IMR-90 (cell line): ENCODE measurements around the gene VPS18. TPM values are rescaled to one million over a fixed set of nuclear protein-coding genes. Genes with fewer than 3 reads are reported as not detected.

ENCODE experiments used
- ATAC-seq: fragments of 200-7000 bp; cut with Tn5 transposase; 2 replicates; pipeline ENCODE4 v1.9.1; 2020; ENCODE audit warnings: low read depth, mild to moderate bottlenecking, moderate library complexity
- BruUV-seq: library from RNA; stranded (reverse); fragments of 400-500 nt; replicated peaks from 2 replicates; lab custom pipeline; 2021; lab: Mats Ljungman, UMichigan
- CTCF ChIA-PET: fragments of 300-600 bp; formaldehyde crosslinking; extraction: SDS; loops from one replicate; lab custom pipeline; 2021; ENCODE audit warnings: antibody characterized with exemption; lab: Yijun Ruan, JAX
- POLR2A ChIA-PET: fragments of 300-600 bp; sonication (Branson Sonifier 250); formaldehyde crosslinking; loops from one replicate; lab custom pipeline; 2022; ENCODE audit warnings: antibody characterized with exemption; ENCODE audit not compliant: unreplicated experiment; lab: Charles Lee
- DNase-seq: peaks from one replicate; pipeline ENCODE4 v3.0.0; 2013
- H2AFZ ChIP-seq: replicated peaks from 2 replicates; pipeline ENCODE3; 2013; ENCODE audit warnings: low read length, mild to moderate bottlenecking; ENCODE audit not compliant: poor library complexity
- H2AK5ac ChIP-seq: 2 replicates; pipeline ENCODE4 v1.6.1; 2013; ENCODE audit warnings: low read depth, low read length, inconsistent platforms
- H2AK9ac ChIP-seq: replicated peaks from 2 replicates; pipeline ENCODE3; 2013; ENCODE audit warnings: mild to moderate bottlenecking, low read depth, low read length, moderate library complexity; ENCODE audit not compliant: poor library complexity
- H2BK120ac ChIP-seq: 2 replicates; pipeline ENCODE4 v1.6.1; 2013; ENCODE audit warnings: low read depth, low read length, inconsistent platforms
- H2BK15ac ChIP-seq: 3 replicates; pipeline ENCODE4 v1.6.1; 2013; ENCODE audit warnings: low read depth, low read length, inconsistent platforms
- H2BK20ac ChIP-seq: 2 replicates; pipeline ENCODE4 v1.6.1; 2013; ENCODE audit warnings: low read depth, mild to moderate bottlenecking, inconsistent platforms, low read length, moderate library complexity
- H2BK5ac ChIP-seq: 2 replicates; pipeline ENCODE4 v1.6.1; 2013; ENCODE audit warnings: mild to moderate bottlenecking, low read depth, low read length, inconsistent platforms; ENCODE audit not compliant: poor library complexity, severe bottlenecking
- H3K14ac ChIP-seq: replicated peaks from 2 replicates; pipeline ENCODE4 v1.6.1; 2013; ENCODE audit warnings: low read depth, low read length, inconsistent platforms
- H3K18ac ChIP-seq: 2 replicates; pipeline ENCODE4 v1.6.1; 2013; ENCODE audit warnings: low read depth, low read length, control low read depth
- H3K23ac ChIP-seq: 2 replicates; pipeline ENCODE4 v1.6.1; 2013; ENCODE audit warnings: low read depth, low read length, inconsistent platforms
- H3K27ac ChIP-seq: 2 replicates; pipeline ENCODE4 v1.5.1; 2013; ENCODE audit warnings: mild to moderate bottlenecking, control low read depth, low read length; ENCODE audit not compliant: insufficient read depth
- H3K27me3 ChIP-seq: 2 replicates; pipeline ENCODE4 v1.6.1; 2013; ENCODE audit warnings: low read length; ENCODE audit not compliant: control insufficient read depth, insufficient read depth
- H3K36me3 ChIP-seq: 2 replicates; pipeline ENCODE4 v1.6.1; 2013; ENCODE audit warnings: low read length, mixed read lengths; ENCODE audit not compliant: control insufficient read depth, insufficient read depth
- H3K4ac ChIP-seq: 2 replicates; pipeline ENCODE4 v1.6.1; 2013; ENCODE audit warnings: low read depth, low read length, inconsistent platforms
- H3K4me1 ChIP-seq: 2 replicates; pipeline ENCODE4 v1.6.1; 2013; ENCODE audit warnings: low read length, mixed read lengths; ENCODE audit not compliant: control insufficient read depth, insufficient read depth
- H3K4me2 ChIP-seq: 2 replicates; pipeline ENCODE4 v1.6.1; 2013; ENCODE audit warnings: low read depth, mild to moderate bottlenecking, control low read depth, low read length, moderate library complexity
- H3K4me3 ChIP-seq: 2 replicates; pipeline ENCODE4 v1.5.1; 2013; ENCODE audit warnings: low read depth, mild to moderate bottlenecking, control low read depth, low read length, moderate library complexity; ENCODE audit not compliant: insufficient read depth
- H3K56ac ChIP-seq: 2 replicates; pipeline ENCODE4 v1.6.1; 2013; ENCODE audit warnings: low read length, inconsistent platforms; ENCODE audit not compliant: insufficient read depth; ENCODE audit errors: extremely low read depth
- H3K79me1 ChIP-seq, 2 experiments: 2 replicates each; pipeline ENCODE4 v1.6.1; 2013; ENCODE audit warnings: low read length in 2 of 2, inconsistent platforms in 1 of 2, low read depth in 1 of 2
- H3K9ac ChIP-seq: 2 replicates; pipeline ENCODE4 v1.6.1; 2013; ENCODE audit warnings: low read depth, low read length, control low read depth
- H3K9me1 ChIP-seq: 2 replicates; pipeline ENCODE4 v1.6.1; 2013; ENCODE audit warnings: low read length, inconsistent platforms; ENCODE audit not compliant: insufficient read depth
- H3K9me3 ChIP-seq: 2 replicates; pipeline ENCODE4 v1.6.1; 2013; ENCODE audit warnings: low read length; ENCODE audit not compliant: control insufficient read depth, insufficient read depth
- H4K20me1 ChIP-seq: 2 replicates; pipeline ENCODE4 v1.6.1; 2013; ENCODE audit warnings: low read length, inconsistent platforms; ENCODE audit not compliant: insufficient read depth
- H4K5ac ChIP-seq: 2 replicates; pipeline ENCODE4 v1.6.1; 2013; ENCODE audit warnings: mild to moderate bottlenecking, low read depth, low read length, control low read depth
- H4K8ac ChIP-seq, 2 experiments: 2 replicates each; pipeline ENCODE4 v1.6.1; 2013; ENCODE audit warnings: low read depth in 2 of 2, low read length in 2 of 2, control low read depth in 1 of 2, inconsistent platforms in 1 of 2
- H4K91ac ChIP-seq: 2 replicates; pipeline ENCODE4 v1.6.1; 2013; ENCODE audit warnings: low read depth, low read length, inconsistent platforms; ENCODE audit not compliant: insufficient read depth
- BHLHE40 ChIP-seq: fragments of 150-350 bp; IDR thresholded peaks from 2 replicates; pipeline ENCODE4 v1.6.1; 2016; ENCODE audit warnings: mild to moderate bottlenecking, low read depth, low read length
- CHD1 ChIP-seq: IDR thresholded peaks from 2 replicates; pipeline ENCODE4 v1.6.1; 2012; ENCODE audit warnings: low read depth, low read length, improper control_type of control experiment
- CTCF ChIP-seq: conservative IDR thresholded peaks from 2 replicates; pipeline ENCODE4 v1.5.1; 2012; ENCODE audit warnings: mild to moderate bottlenecking, low read depth, low read length, improper control_type of control experiment
- FOS ChIP-seq: fragments of 150-350 bp; IDR thresholded peaks from 2 replicates; pipeline ENCODE4 v1.6.1; 2016; ENCODE audit warnings: low read depth, low read length
- MAFK ChIP-seq: IDR thresholded peaks from 2 replicates; pipeline ENCODE4 v1.6.1; 2012; ENCODE audit warnings: low read depth, low read length, improper control_type of control experiment
- MAZ ChIP-seq: IDR thresholded peaks from 2 replicates; pipeline ENCODE4 v1.6.1; 2012; ENCODE audit warnings: low read depth, mild to moderate bottlenecking, low read length, improper control_type of control experiment, moderate library complexity, borderline replicate concordance
- MXI1 ChIP-seq: IDR thresholded peaks from 2 replicates; pipeline ENCODE4 v1.6.1; 2012; ENCODE audit warnings: low read depth, mild to moderate bottlenecking, low read length, moderate library complexity, borderline replicate concordance
- POLR2A ChIP-seq: IDR thresholded peaks from 2 replicates; pipeline ENCODE4 v1.6.1; 2012; ENCODE audit warnings: mild to moderate bottlenecking, low read depth, low read length
- RAD21 ChIP-seq: IDR thresholded peaks from 2 replicates; pipeline ENCODE4 v1.6.1; 2012; ENCODE audit warnings: low read length, improper control_type of control experiment
- RFX5 ChIP-seq: IDR thresholded peaks from 2 replicates; pipeline ENCODE4 v1.8.0; 2012; ENCODE audit warnings: low read depth, mild to moderate bottlenecking, low read length, moderate library complexity
- SMC3 ChIP-seq: fragments of 150-350 bp; IDR thresholded peaks from 2 replicates; pipeline ENCODE4 v1.6.1; 2016; ENCODE audit warnings: low read depth, mild to moderate bottlenecking, antibody characterized with exemption, low read length, moderate library complexity
- USF2 ChIP-seq: fragments of 150-350 bp; IDR thresholded peaks from 2 replicates; pipeline ENCODE4 v1.6.1; 2017; ENCODE audit warnings: mild to moderate bottlenecking, antibody characterized with exemption, low read length, low read depth
- WGBS, 2 experiments: methylation state at CpG; one replicate each; pipeline versions ENCODE4 v1.1.5 to v1.1.7; 2013; ENCODE audit warnings: missing lambda C conversion rate in 2 of 2; ENCODE audit not compliant: insufficient read length in 1 of 2; ENCODE audit errors: extremely low coverage in 2 of 2; 5-methylcytosine and 5-hydroxymethylcytosine counted together
- dilution Hi-C: fragments of 300-500 bp; cut with HindIII; formaldehyde crosslinking; loops from one replicate; pipeline ENCODE4 v1.14.3; 2018; ENCODE audit warnings: low sequenced_read_pairs; ENCODE audit not compliant: unreplicated experiment
- in situ Hi-C: fragments of 300-500 bp; cut with MboI; formaldehyde crosslinking; loops from 3 replicates; pipeline ENCODE4 v1.14.3; 2019; ENCODE audit warnings: low sequenced_read_pairs, inconsistent platforms, mixed read lengths
- intact Hi-C: fragments of 100-400 bp; cut with micrococcal nuclease; formaldehyde crosslinking; loops from 2 replicates; pipeline ENCODE4 v1.10.0; 2022
- polyA plus RNA-seq, 3 experiments: library from polyadenylated mRNA; depleted of rRNA; stranded (reverse); fragments of >200 nt; gene quantifications; 2 replicates each; pipeline ENCODE4 v1.2.3, GENCODE V29; 2012; ENCODE audit warnings: low replicate concordance in 1 of 3
- total RNA-seq: library from RNA; depleted of rRNA; stranded (reverse); fragments of >200 nt; gene quantifications from 2 replicates; pipeline ENCODE4 v1.2.3, GENCODE V29; 2012

The VPS18 gene
- total and polyA plus RNA-seq, 2 of the 4 experiments (the other 2 are of a cell fraction) = 19.3 to 32.3 TPM

- TF ChIP-seq CHD1 (no peak), POLR2A (no peak)
Measured at GRCh38 chr15:40871749-40872617, 22.3 kb upstream of the VPS18 start (continued).

GRCh38 chr15:40872791-40873693 lies 21.2 kb upstream of the VPS18 start:
- Histone ChIP-seq H3K4me1 (no peaks in the 10 kb centered on the region), H3K56ac (no peak overlapping the region), H4K20me1 (no peaks in the 10 kb centered on the region), H3K4me2 (peak overlapping the region; percentile 97), H3K4ac (no peak overlapping the region), H3K79me1 (no peaks in the 10 kb centered on the region), H2BK5ac (no peak overlapping the region), H4K91ac (no peak overlapping the region), H3K27ac (no peak overlapping the region), H4K8ac (no peak overlapping the region), H2BK15ac (no peak overlapping the region), H3K27me3 (peaks cover 25% of the 10 kb centered on the region), H3K36me3 (no peaks in the 10 kb centered on the region), H2BK20ac (no peak overlapping the region), H2BK120ac (no peak overlapping the region), H3K9me1 (no peaks in the 10 kb centered on the region), H2AK5ac (no peak overlapping the region), H3K9ac (no peak overlapping the region), H3K4me3 (peak overlapping the region; percentile 62), H3K18ac (no peak overlapping the region), H2AK9ac (no peak overlapping the region), H4K5ac (no peak overlapping the region), H3K23ac (no peak overlapping the region), H3K14ac (no peak overlapping the region), H3K9me3 (no peaks in the 10 kb centered on the region), H2AFZ (peak overlapping the region; percentile 80)
- dilution Hi-C loops (no loop called here), in situ Hi-C loops (no loop called here), intact Hi-C loops (no loop called here)
- POLR2A ChIA-PET = interaction anchor here (0.5 to 0.6 kb wide), 2 partner anchors 74 to 80 kb away, joined by 3 to 4 read pairs; partner anchors contain the start of gene CHAC1
- WGBS, 2 experiments = 63% methylated on average over 12 of the region's 33 CpGs; no CpG with 5 or more reads in 1 of the 2 experiments
- no TSS peak for BruUV-seq
- DNase-seq (no peak), ATAC-seq (no peak)
- CTCF ChIA-PET = interaction anchor here (1.7 to 2.3 kb wide), 2 partner anchors 14 kb away, joined by 5 to 15 read pairs; no protein-coding TSS in a partner anchor
- no peak for TF ChIP-seq MAZ
- no peak for TF ChIP-seq BHLHE40
- TF ChIP-seq CHD1 = no peak
- TF ChIP-seq MXI1 = no peak
- no peak for TF ChIP-seq FOS
- no peak for TF ChIP-seq MAFK
- TF ChIP-seq SMC3 = no peak
- TF ChIP-seq USF2 = no peak
- TF ChIP-seq CTCF = no peak
- no peak for TF ChIP-seq RAD21
- TF ChIP-seq RFX5 = no peak
